Measurements from ENCODE around the gene OLFM2.

- TF ChIP-seq CTCF (IDR thresholded peaks at IDR 0.05) (no peak), POLR2A (IDR thresholded peaks at IDR 0.05) (no peak)
Observed at GRCh38 chr19:9911524-9912185, 24.7 kb downstream of the OLFM2 start.
